C4-2B (cell line): Measurements from ENCODE around the gene MAFB.

Experiments used
- H3K27ac ChIP-seq: fragments of 450-650 bp; 2 replicates; pipeline ENCODE4 v1.5.1; 2017
- CTCF ChIP-seq: fragments of 450-650 bp; conservative IDR thresholded peaks from 2 replicates; pipeline ENCODE4 v1.5.1; 2017; ENCODE audit warnings: mild to moderate bottlenecking
- ZFX ChIP-seq: fragments of 450-650 bp; IDR thresholded peaks from 2 replicates; pipeline ENCODE4 v1.6.1; 2017

Gene MAFB

GRCh38 chr20:40638414-40638813, 50.6 kb downstream of the MAFB start:
- TF ChIP-seq CTCF, result no peak
- TF ChIP-seq ZFX, result no peak
- H3K27ac ChIP-seq, result no peak overlapping the region

- H3K27ac ChIP-seq, result no peak overlapping the region
- no peak for TF ChIP-seq CTCF
Measured at GRCh38 chr20:40637176-40637575, 51.9 kb downstream of the MAFB start.

- H3K27ac ChIP-seq, result no peak overlapping the region
- TF ChIP-seq CTCF, result no peak
- no peak for TF ChIP-seq ZFX
Measured at GRCh38 chr20:40636486-40636885, 52.5 kb downstream of the MAFB start.

- TF ChIP-seq CTCF, result no peak
- no peak for TF ChIP-seq ZFX
Measured at GRCh38 chr20:40635971-40636370, 53.1 kb downstream of the MAFB start.

More at GRCh38 chr20:40635971-40636370, 53.1 kb downstream of the MAFB start:
- no peak overlapping the region for H3K27ac ChIP-seq
